ENCODE measurements around the gene CBFA2T2.

CBFA2T2 gene

DNA sequence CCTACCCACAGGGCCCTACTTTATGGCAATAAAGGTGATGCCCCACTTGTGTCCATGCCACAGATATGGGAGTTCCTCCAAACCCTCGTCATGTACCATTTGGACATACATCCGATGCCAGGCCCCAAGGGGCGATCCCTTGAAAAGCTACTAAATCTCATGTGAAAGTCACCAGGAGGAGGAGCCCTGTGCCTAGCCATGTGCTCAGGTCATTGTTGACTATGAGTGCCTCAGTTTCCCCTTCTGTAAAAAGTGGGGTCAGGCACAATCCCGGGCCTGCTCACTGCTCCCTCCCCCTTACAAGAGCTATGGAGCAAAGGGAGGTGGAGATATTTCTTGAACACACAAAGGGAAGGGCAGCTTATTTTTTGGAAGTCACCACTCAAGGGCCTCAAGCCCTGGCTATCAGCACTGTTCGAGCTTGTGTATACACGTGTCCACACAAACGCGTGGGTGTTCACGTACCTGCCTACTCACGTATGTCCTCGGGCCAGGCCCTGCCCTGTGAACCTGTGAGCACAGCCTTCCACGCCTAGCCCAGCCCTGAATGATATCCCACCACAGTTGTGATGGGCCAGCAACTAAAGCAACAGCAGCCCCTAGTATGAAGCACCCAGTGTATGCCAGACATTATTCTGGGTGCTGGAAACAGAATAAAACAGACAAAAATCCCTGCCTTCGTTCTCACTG is 178.7 kb downstream of the CBFA2T2 start:
- DNase-seq: no peak

DNA sequence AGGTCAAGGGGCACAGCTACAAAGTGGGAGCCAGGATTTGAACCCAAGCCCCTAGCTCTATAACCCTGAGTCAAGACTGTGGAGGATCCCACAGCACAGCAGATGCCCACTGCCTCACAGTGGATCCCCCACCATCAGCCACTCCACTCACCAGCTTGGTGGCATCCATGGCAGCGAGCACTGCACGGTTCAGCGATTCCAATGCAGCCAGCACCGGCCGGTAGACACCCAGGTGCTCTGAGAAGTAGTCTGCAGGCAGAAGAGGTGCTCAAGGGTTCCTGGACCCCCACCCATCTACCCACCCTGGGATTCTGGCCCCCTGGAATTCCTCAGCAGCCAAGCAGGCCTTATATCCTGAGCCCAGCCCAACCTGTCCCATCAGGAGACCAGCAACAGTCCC is 179.3 kb downstream of the CBFA2T2 start:
- no peak for DNase-seq

DNA sequence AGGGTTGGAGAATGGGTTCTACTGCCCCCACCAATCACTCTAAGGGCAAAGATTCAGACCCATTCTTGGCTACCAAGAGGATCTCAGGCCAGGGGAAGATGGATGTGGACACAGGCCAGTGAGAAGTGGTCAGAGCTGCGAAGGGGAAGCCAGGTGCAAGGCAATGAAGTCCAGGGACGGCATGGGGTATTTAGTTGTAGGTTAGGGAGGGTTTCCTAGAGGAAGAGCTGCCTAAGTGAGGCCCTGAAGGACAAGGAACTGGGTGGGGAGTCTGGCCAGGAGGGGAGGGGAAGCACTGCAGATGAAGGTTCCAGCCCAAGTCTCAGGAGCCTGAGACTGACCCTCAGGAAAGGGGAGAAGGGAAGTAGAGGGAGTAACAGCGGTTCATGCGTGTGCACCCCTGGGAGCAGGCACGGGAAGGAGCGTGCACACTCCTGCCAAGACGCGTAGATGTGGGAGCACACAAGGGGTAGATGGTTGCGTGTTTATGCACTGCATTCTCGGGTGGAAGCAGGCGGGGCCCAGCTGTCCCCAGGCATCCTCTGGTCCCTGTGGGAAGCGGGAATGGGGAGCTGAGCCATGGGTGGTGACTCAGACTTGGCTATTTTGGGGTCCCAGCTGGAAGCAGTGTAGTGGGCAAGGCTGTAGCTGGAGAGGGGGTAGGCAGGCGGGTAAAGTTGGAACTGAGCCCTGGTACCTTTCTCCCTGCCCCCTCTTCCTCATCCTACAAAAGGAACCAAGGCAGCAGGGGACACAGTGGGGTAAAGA is 180.2 kb downstream of the CBFA2T2 start:
- DNase-seq: no peak

DNA sequence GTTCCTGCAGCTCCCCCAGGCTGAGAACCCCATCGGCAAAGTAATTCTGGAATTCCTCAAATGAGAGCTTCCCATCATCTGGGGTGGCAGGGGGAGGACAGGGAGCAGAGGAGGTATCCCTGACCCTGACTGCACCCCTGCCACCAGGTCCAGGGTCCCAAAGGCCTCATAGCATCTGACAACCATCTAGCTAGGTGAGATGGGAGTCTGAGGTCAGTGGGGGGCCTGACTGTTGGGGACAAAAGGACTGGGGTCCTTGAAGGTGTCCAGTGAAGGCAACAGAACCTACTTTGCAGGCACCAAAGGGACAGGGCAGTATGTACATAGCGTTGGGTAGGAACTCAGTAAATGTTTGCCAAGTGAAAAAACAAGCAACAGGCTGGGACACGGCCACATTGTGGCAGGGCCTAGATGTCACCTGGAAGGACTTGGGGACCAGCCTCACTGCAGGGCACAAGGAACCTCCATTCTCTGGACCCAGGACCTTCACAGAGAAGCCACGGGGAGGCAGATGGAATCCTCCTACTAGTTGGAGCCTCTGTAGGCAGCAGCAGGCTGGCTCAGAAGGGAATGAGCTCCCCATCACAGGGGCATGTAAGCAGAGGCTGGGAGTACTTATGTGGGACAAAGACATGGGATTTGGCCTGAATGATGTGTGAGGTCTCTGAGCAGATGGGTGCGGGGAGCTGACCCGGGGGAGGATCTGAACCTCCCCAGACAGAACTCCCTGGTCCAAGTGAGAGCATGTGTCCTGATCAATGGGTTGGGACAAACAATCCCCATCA is 181.0 kb downstream of the CBFA2T2 start:
- no peak for DNase-seq

DNA sequence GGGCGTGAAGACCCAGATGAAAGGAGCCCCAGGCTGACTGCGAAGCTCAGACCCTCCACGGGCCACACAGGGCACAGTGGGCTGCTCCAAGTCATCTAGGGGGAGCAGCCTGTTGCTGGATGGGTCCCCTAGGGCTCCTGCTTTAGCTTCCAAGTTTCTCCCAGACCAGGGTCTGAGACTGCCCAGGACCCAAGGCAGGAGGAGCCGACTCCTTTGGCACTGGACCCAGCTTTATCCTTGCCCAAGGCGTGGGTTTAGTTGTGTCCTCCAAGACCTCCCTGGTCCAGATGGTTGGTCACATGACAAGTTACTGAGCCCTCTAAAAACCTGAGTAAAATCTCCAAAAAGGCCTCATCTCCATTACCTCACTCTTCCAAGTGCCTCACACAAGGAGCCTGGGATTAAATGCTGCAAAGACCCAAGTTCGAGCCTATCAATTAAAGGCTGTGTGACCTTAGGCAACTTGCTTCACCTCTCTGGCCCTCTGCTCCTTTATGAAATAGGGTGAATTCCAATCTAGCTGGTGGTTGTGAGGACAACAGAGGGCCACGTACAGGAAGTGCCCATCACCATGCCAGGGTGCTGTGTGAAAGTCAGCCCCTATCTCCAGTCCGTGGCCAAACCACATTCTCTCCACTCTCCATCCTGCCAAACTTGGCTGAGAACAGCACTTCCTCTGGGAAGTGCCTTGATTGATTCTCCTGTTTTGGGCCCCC is 181.8 kb downstream of the CBFA2T2 start:
- DNase-seq: no peak

DNA sequence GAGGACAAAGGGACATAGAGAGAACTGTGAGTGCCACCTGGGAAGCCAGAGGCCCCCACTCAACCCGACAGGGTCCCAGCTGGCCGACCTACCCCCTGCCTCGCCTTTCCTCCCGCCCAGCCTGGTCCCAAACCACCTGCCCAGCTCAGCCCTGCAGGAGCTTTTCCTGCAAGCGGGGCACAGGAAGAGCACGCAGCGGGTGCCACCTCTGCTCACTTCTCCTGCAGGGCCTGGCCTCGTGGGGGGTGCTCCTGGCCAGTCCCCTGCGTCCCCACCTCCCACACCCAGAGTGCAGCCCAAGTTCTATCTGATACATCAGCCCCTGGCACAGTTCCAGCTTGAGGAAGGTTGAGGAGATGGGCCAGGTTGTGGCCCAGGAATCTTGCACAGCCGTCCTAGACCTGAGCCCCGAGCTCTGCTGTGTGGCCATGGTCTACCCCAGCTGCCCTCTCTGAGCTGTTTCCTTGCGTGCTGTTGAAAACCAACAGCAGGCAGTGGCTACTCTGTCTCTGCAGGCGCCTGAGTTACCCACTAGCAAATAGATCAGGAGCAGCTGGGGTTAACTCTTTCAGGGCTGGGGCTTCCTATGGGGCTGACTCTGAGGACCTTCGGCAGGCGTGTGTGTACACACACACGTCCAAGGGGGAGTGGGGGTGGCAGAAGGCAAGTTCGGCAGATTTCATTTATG is 182.7 kb downstream of the CBFA2T2 start:
- no peak for DNase-seq

DNA sequence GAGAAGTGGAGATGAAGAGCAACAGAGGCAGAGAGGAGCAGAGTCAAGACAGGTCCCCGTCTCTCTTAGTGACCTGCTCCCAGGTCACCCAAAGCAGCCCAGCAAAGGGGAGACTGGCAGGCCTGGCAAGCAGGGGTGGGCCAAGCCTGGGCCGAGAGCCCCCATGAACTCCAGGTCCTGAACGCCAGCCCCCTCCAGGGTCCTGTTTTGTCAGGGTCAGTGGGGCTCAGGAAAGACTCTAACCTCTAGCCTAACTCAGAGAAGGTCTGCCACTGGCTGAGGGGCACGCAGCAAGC is 183.2 kb downstream of the CBFA2T2 start:
- DNase-seq: no peak

DNA sequence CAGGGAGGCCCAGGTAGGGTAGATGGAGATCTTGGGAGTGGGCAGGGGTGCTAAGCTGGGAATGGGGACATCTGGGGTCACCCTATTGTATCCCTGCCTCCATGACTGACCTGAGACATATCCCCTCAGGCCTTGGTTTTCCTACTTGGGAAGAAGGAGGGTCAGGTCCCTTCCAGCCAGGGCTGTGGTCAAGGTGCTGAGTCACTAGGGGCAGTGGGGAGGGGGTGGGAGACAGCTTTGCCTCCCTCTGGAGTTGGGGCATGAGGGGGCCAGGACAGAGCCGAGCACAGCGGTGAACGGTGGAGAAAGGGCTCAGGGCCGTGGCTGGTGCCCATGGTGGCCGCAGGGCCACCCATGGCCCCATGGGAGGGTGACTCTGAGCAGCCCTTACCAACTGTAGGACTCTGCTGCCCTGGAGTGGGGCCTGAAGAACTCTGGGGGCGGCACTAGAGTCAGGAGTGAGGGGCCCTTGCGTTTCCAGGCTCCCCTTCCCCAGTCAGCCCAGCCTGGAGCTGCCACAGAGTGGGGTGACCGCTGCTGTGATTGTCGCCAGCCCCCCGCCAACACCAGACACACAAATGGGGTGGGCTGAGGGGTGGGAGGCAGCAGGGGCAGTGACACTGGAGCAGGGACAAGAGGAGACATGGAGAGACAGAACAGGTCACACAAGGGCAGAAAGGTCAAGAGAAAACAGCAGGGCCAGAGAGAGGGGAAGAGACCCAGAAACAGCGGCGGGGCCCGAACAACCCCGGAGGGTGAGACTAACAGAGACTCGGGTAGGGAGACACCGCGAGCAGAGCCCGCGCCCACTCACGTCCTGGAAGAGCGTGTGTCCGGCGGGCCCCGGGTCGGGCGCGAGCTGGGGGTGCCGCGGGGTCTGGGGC is 183.8 kb downstream of the CBFA2T2 start:
- no peak for DNase-seq

DNA sequence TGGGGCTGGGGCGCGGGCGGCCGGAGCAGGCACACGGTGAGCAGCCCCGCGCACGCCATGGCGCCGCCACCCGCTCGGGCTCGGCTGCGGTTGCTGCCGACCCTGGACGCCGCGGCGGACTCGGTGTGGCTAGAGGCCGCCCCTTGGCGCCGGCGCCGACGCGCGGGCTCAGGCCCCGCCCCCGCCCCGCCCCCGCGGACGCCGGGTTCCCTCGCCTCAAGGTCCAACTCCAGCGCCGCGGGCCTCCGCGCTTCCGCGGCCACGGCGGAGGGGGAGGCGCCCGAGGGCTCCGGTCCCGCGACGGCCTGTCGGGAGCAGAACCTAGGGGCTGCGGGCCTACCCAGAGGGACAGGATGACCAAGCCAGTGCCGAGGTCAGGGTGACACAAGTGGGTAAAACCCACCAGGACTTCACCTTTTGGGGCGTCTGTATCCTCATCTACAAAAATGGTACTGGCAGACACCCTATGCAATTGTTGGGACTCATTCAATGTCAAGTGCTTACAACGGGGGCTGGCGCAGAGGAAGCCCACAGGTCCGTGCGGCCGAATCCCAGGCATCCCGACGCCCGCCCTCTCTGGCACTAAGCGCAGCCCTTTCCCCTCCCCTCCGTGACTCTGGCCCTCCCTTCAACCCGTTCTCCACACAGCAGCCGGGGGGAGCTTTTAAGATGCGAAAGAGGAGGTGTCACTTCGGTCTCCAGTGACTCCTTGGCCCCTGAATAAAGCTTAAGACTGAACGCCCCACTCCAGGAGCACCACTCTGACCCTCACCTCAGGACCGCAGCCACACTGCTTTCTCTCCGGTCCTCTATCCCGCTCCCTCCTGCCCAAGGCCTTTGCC is 184.6 kb downstream of the CBFA2T2 start, which contains the start of gene NECAB3:
Gene NECAB3, minus strand, starts transcription at position 135 of the 842 bp plus-strand sequence. Its CDS starts 76 bp downstream, at position 59.
- DNase-seq: peak; percentile 76

DNA sequence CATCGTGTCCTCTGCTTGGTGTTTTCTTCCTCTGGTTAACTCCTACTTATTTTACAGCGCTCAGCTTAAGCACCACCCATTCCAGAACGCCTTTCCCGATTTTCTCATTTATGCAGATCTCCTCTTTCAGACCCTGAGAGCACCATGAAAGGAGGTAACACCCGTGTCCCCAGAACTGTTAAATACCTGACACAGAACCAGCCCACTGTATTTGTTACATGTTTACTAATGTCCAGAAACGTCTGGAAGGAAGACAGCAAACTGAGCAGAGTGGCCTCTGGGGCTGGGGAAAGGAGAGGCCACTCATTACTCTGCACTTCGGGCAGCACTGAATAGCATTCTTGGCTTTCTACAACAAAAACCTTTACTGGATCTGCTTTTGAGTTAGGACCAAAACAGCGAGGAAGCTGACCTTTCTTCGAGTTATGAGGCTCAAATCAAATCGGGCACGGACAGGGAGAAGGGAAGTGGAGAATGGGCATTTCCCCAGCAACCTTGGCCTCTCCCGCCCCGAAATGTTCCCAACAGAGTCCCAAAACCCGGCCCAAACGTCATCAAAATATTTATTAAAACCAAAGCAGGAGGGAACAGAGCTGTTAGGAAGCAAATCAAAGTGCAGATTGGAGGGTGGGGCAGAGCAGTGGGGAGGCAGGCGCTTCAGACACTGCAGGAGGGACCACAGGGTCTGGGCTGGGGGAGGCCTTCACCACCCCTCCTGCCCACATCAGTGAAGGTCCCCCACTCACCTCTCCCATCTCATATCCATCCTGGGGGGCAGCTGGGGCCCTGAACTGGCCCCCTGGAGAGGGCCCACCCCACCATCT is 185.5 kb downstream of the CBFA2T2 start:
- DNase-seq: peak; percentile 11

DNA sequence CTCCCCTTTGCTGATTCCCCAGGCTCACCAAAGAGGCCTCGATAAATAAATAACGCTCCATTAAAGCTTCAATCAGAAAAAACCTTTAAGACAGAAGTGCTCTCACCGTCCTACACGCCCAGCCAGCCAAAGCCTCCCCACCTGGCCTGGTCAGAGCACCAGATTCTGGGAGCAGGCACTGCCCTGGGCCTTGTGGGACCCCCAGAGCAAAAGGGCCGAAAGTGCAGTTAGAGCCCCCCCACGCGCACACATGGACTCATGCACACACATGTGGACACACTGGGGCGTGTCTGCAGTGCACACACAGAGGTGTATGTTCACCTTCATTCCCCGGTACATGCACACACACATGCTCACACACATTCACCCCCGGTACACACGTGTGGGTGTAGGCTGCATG is 186.2 kb downstream of the CBFA2T2 start:
- no peak for DNase-seq

DNA sequence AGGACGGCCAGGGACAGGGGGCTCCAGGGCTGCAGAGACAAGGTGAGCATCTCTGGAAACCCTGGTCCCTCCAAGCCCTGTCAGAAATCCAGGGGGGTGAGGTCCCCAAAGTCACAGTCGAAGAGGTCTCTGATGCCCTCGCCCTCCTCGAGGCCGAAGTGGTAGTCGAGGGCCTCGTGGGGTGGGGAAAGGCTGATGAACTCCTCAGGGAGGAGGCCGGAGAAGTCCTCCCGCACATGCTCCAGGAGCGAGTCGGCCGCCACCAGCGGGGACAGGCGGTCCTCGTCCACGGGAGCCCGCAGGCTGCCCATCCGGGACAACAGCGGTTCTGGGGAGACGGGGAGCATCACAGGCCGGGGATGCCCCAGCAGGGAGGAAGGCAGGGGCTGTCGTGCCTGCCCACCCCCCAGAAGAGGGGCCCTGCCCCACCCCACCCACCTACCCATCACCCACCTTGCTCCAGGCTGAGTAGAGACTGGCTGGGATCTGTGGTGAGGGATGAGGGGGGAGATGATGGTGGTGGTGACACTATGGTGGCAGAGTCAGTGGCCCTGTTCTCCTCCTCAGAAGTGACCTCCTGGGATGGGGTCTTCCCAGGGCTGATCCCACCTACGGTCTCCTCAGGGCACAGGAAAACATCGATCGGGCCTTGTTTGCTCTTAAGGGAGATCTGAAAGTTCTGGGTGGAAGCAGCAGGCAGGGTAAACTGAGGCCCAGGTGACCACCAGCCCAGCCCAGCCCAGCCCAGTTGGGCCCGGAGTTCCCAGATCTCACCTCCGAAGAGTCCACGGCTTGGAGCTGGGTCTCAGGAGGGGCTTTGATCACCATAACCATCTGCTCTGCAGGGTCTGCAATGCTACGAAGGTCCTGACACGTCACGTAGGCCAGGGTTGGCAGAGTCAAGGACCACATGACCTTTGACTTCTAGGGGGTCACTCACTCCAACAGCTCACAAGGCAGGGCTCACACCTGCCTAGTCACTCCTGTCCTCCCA is 187.1 kb downstream of the CBFA2T2 start:
- no peak for DNase-seq

DNA sequence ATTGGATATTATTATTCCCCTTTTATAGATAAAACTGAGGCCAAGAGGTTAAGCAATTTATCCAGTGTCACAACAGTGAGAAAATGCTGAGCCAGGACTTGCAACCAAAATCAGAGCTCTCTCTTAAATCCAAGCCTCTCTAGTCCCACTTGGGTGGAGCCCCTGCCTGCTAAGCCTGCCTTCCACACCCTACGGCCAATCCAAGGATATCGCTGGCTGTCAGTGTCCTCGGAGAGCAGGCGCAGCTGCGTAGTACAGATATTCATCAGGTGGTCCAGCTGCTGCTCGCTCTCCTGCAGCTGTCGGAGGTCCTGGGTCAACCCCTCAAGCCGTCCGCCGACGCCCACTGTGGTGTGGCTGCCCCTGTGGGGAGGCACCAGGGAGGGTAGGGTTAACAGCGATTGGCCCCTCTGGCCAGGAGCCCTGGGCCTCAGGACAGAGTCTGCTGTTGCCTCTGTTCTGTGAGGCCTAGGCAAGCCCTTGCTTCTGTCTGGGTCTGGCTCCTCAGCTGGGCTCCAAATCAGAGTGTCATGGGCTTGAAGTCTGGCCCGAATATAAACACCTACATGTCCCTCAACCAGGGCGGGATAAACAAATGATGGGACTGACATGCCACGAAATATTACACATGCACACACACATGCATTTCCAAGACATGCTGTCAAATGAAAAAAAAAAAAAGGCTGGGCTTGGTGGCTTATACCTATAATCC is 188.3 kb downstream of the CBFA2T2 start:
- no peak for DNase-seq

DNA sequence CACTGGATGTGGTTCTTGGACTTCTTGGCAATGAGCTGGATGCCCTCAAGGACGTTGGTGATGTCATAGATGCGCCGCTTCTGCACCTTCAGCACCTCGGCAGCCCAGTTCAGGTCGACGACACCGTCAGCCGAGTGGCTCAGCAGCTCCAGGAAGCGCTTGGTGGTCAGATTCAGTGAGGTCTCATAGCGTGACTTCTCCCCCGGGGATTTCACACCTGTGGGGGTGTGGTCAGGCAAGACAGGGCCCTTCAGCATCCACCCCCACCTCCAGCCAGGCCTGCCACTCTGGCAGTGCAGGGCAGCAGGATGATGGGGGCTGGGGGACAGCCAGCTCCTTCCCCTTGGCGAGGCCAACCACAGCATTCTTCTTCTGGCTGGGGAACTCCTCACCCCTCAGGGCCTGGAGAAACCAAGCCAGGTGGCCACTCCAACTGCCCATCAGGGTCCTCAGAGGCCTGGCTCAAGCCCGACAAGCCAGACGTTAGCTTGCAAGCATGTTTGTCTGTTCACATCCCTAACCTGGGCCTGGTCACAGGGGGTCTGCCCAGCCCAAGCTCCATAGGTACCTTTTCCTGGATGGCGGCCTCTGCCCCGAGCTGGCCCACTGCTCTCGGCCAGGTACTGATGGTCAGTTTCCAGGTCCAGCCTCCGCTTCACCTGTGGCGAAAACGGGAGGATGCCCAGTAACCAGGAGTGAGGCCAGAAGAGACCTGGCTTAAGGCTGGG is 190.0 kb downstream of the CBFA2T2 start:
- DNase-seq: no peak

DNA sequence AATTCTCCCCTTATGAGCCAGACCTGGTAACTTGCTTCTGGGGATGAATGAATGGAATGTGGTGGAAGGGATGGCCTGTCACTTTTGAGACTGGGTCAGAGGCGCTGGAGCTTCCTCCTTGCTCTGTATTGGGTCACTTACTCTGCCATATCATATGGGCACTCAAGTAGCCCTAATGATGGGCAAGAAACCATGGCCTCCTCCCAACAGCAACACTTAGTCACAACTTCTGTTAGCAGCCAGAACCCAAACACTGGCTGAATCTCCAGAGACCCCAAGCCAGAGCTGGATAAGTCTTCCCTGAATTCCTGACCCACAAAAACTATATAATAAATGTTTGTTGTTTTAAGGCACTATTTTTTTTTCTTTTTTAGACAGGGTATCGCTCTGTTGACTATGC is 190.8 kb downstream of the CBFA2T2 start:
- peak; percentile 89 for DNase-seq

DNA sequence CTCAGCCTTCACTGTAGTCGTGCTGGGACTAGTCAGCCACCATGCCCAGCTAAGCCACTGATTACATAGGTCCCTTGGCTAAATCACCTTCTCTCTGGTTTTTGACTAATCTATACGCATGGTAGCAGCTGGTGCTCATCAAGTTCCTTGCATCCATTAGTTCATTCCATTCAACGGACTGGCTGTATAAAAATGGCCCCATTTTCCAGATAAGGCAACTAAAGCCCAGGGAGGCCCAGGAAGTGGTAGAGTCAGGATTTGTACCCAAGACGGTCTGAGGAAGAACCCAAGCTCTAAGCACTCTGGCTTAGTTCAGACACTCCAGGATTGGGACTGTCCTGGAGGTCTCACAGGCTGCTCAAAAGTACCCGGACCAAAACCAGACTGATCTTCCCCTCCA is 191.4 kb downstream of the CBFA2T2 start:
- no peak for DNase-seq

Measured in fibroblast of skin of back (primary cell).